GM19023 (cell line): ENCODE measurements around the gene TET1.
"Not testable (repeated sequence)": the region's sequence is repeated elsewhere in the genome, so short reads cannot be mapped to it uniquely, and the experiment has no call there.

Experiments
- ATAC-seq: cut with Tn5 transposase; IDR thresholded peaks from one replicate; pipeline ENCODE4 v1.9.1; 2021; ENCODE audit warnings: mild to moderate bottlenecking, moderate library complexity; ENCODE audit not compliant: unreplicated experiment

Gene TET1

GRCh38 chr10:68560186-68560942 lies at the start of gene TET1:
TET1 (plus strand) TSS chr10:68560337; CDS start chr10:68572339, 12,002 bp downstream.
- no peak for ATAC-seq

DNA sequence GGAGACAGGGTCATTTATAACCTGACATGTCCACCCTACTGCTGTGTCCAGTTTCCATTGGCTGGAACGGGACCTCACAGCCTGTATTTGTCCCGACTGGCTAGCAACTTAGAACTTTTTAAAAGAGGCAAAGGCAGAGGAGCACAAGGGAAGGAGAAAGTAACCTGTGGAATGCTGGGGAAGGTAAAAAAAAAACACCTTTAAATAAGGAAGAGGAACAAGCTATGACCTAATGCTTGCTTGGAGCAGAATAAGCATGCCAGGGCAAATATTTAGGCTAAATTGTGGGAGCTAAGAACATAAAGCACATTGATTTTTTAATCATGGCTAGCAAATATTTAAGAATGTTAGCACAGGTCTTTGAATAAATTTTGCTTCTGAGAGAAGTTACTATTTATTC lies 43.9 kb upstream of the TET1 start:
- ATAC-seq = not testable (repeated sequence)

DNA sequence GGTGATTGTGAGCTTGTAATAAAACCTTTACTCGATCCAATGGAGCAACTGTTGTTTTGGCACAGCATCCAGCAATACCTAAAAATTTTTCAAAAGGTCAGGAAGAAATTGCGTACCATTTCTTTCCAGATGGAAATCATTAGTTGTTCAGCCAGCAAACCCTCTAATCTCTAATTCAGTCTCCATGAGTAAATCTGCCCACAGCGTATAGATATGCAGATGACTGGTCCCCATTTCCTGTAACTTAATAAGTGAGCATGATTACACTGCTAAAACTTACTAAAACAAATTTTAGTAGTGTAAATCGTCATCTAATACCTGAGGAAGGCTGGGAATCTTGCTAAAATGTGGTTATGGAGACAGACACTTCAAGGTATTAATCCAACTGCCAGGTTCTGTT lies 43.4 kb upstream of the TET1 start:
- ATAC-seq = no peak

DNA sequence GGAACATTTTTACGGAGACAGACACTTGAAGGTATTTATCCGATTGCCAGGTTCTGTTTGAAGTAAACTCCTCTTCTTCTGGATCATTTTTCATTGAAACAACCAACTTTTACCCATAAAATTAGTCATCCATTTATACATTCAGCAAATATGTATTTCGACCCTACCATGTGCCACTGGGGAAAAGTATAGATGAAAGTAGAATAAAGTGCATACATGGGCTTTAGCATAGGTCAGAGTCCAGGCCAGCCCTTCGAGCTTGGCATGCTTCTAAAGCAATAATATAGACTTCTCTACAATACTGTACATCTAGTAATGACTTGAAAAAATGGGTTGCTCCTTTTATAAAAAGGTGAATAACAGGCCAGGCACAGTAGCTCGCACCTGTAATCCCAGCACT lies 42.9 kb upstream of the TET1 start:
- no peak for ATAC-seq

GRCh38 chr10:68518609-68519008 lies 41.5 kb upstream of the TET1 start:
- not testable (repeated sequence) for ATAC-seq

GRCh38 chr10:68525490-68526038 lies 34.6 kb upstream of the TET1 start:
- ATAC-seq = not testable (repeated sequence)

DNA sequence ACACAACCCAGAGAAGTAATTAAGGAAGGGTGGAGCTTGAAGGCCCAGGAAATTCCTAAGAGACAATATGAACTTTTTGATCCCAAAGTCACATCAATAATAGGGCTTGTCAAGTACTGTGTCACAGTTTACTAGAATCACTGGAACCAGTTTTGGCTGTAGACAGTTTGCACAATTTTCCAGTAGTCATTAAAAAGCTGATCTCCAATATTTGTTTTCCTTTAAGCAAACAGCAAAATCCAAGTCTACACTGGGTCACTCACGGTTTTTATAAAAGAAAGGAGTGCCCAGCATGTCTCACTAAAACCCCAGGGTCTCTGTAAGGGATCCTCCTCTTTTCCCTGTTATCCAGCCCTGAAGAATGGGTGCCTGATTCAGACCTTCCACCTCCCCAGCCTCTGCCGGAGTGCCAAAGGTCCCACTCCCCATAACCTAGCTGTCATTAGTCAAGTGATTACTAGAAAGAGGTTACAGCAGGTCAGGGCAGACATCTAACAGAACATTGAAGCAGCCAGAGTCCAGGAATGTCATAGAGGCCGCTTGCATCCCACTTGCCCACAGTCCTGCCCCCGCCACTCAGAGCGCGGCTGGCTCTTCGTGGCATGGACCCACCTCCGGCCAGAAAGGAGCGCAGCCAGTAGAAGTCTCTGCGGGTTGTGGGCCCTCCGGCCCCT lies 33.4 kb upstream of the TET1 start:
- ATAC-seq = peak; percentile 56

DNA sequence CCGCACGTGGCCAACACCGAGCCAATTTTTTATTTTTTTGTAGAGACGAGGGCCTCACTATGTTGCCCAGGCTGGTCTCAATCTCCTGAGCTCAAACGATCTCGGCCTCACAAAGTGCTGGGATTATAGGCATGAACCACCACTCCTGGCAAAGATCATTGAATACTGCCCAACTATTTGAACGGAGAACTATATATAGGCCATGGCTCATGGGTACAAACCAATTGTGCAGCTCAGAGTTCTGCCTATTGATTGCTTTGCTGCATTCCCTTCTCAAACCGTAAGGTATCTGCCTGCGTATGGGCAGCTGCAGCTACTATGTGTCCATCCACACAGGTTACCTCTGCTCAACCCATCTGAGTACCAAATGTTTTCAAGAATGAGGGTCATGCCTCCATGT lies 23.2 kb upstream of the TET1 start:
- no peak for ATAC-seq

DNA sequence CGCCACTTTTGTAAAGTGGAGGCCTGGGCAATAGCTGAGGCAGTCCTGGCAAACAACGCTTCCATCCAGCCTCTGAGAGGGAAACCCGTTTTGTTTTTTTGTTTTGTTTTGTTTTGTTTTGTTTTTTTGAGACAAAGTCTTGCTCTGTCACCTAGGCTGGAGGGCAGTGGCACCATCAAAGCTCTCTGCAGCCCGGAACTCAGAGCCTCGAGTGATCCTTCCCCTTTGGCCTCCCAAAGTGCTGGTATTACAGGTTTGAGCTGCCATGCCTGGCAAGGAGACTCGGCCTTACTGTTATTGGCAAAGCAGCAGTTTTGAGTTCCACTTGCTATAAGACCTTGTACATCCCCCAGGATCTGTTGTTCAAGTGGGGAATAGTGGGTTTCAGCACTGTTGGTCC lies 22.3 kb upstream of the TET1 start:
- no peak for ATAC-seq

GRCh38 chr10:68543004-68543918 lies 16.9 kb upstream of the TET1 start:
- peak; percentile 57 for ATAC-seq

- ATAC-seq = no peak
These were observed 9.3 kb upstream of the TET1 start for GRCh38 chr10:68550747-68551411.

DNA sequence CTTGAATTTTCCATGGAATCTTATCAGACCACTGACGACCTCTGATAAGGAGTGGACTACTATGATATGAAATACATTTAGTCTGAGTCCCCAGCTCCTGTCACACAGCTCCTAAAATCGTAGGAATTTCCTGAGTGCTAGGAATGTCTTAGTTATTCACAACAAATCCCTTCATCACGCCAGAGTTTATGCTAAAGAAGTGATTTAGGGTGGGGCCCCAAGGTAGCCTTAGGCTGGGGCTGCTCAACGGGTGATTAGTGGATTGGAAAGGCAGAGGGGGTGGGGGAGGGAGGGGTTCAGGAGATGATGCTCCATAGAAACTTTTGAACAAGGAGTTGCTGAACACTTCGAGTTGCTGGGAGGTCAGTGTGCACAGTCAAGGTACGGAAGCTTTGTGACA lies 7.0 kb upstream of the TET1 start:
- no peak for ATAC-seq

DNA sequence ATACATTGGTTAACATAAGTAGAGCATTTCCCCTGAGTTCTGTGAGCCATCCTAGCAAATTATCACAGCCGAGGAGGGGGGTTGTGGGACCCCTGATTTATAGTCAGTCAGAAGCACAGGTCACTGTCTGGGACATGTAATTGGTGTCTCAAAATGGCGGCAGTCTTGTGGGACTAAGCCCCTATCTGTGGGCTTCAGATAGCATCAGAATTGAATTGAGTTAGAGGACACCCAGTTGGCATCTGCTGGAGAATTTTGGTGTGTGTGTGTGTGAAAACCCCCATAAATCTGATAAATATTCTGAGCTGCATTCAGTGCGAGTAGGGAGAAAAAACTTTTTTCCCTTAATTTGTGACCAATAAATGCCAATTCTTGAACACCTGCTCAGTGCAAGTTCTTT lies 6.5 kb upstream of the TET1 start:
- ATAC-seq = no peak

DNA sequence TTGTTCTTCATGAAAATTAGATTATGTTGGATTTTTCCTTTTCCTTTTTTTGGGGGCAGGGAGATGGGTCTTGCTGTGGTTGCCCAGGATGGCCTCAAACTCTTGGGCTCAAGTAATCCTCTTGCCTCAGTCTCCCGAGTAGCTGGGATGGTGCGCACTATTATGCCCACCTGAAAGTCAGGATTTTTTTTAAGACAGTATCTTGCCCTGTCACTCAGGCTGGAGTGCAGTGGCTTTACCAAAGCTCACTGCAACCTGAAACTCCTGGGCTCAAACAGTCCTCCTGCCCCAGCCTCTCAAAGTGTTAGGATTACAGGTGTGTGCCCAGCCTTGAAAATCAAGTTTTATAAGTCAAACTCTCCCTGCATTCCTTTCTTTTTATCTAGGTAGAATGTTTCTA lies 1.7 kb upstream of the TET1 start:
- no peak for ATAC-seq

DNA sequence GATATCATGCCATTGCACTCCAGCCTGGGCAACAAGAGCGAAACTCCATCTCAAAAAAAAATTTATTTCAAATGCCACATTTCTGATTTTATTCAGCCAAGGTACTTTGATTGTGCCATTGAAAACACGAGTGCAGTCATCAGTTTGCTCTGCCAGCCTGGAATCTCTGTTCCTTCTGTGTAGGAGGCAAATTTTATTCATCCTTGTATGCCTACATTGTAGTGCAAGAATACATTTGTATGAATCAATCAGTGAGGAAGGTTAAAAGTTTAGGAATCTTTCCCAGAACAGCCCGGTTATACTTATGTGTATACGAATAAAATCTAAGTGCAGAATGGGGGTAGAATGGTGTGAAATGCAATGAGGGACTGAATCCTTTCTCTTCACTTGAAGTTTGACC lies 886 bp upstream of the TET1 start:
- no peak for ATAC-seq

GRCh38 chr10:68559841-68560185 lies 324 bp upstream of the TET1 start:
- no peak for ATAC-seq

- no peak for ATAC-seq
These were observed 1.1 kb downstream of the TET1 start for GRCh38 chr10:68560943-68561864.

DNA sequence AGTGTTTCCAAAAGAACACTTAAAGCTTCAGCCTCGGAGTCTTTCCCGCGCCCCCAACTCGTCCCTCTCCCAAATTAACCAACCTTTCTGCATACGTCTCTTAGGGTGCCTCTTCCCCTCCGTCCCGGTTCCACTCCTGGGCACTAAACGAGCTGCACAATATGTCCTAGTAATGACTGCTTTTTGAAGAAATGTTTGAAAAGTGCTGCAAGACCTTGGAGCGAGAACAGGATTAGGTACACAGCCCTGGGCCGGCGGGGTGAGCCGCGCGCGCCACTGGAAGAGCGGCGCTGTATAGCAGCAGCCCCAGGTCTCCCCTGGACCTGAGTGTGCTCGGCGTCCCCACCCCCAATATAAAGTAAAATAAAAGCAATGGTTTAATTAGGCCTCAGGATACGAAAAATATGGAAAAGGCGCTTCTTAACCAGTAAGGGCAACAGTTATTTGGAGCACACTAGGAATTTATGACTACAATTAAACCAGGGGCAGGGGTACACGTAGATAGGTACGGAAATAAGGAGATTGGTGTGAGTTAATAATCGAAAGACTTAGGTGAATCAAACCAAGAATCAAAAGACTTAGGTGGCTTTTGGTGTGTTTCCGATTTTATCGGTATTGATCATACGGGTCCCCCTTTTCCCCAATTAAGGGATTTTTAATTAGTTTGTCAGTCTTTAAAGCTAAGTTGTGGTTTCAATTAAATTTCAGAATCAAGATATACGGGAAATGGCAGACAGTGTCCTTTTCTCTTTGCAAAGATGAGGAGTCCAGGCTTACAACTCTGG lies 1.9 kb downstream of the TET1 start:
- no peak for ATAC-seq
